H1 (cell line): ENCODE measurements around the gene COASY. TPM values are rescaled to one million over a fixed set of nuclear protein-coding genes. Genes with fewer than 3 reads are reported as not detected.

Experiments
- ASH2L ChIP-seq: fragments of 200-600, 300-600 bp; sonication (generic); IDR thresholded peaks from one replicate; pipeline ENCODE4 v1.7.1; 2017; ENCODE audit warnings: low read length
- BCL11A ChIP-seq, 2 experiments: IDR thresholded peaks; one replicate each; pipeline ENCODE4 v1.6.1; 2011; ENCODE audit warnings: low read depth in 2 of 2, low read length in 2 of 2, mild to moderate bottlenecking in 2 of 2
- BRCA1 ChIP-seq: IDR thresholded peaks from 2 replicates; pipeline ENCODE4 v1.6.1; 2012; ENCODE audit warnings: low read depth, low read length, improper control_type of control experiment
- CEBPB ChIP-seq: IDR thresholded peaks from 2 replicates; pipeline ENCODE4 v1.6.1; 2012; ENCODE audit warnings: low read depth, low read length
- CTBP2 ChIP-seq: IDR thresholded peaks from 2 replicates; pipeline ENCODE4 v1.7.0; 2011; ENCODE audit warnings: borderline replicate concordance, mild to moderate bottlenecking, moderate library complexity, mixed read lengths, low read length; ENCODE audit not compliant: insufficient read depth, insufficient read length
- E2F6 ChIP-seq: IDR thresholded peaks from 2 replicates; pipeline ENCODE4 v1.6.1; 2012; ENCODE audit warnings: inconsistent platforms
- EZH2 ChIP-seq: fragments of 200-600 bp; sonication (generic); IDR thresholded peaks from 2 replicates; pipeline ENCODE4 v1.7.1; 2012; ENCODE audit warnings: low read depth, mild to moderate bottlenecking, moderate library complexity, low read length, inconsistent platforms; ENCODE audit not compliant: severe bottlenecking
- FOSL1 ChIP-seq: IDR thresholded peaks from 2 replicates; pipeline ENCODE4 v1.6.1; 2011; ENCODE audit warnings: mild to moderate bottlenecking, low read depth, low read length, moderate library complexity; ENCODE audit not compliant: insufficient read depth
- HDAC6 ChIP-seq: IDR thresholded peaks from one replicate; pipeline ENCODE4 v1.7.1; 2012; ENCODE audit warnings: low read depth, mild to moderate bottlenecking, inconsistent platforms, low read length, moderate library complexity
- JUND ChIP-seq: IDR thresholded peaks from 2 replicates; pipeline ENCODE4 v1.6.1; 2011; ENCODE audit warnings: mild to moderate bottlenecking, improper control_type of control experiment, low read length
- KDM1A ChIP-seq: fragments of 200-600, 300-600 bp; sonication (generic); IDR thresholded peaks from 2 replicates; pipeline ENCODE4 v1.7.1; 2016; ENCODE audit warnings: mild to moderate bottlenecking, low read length, borderline replicate concordance
- NRF1 ChIP-seq: IDR thresholded peaks from 2 replicates; pipeline ENCODE4 v1.6.1; 2011; ENCODE audit warnings: mild to moderate bottlenecking, low read depth, low read length, improper control_type of control experiment
- PHF8 ChIP-seq: fragments of 200-600 bp; sonication (generic); conservative IDR thresholded peaks from 2 replicates; pipeline ENCODE4 v1.7.1; 2012; ENCODE audit warnings: low read depth, mild to moderate bottlenecking, inconsistent platforms, low read length, moderate library complexity
- POLR2AphosphoS5 ChIP-seq: IDR thresholded peaks from 2 replicates; pipeline ENCODE4 v1.6.1; 2011; ENCODE audit warnings: low read depth, low read length
- RAD21 ChIP-seq, 2 experiments: IDR thresholded peaks in 1 of 2; conservative IDR thresholded peaks in 1 of 2; 2 replicates each; pipeline ENCODE4 v1.6.1; 2011; ENCODE audit warnings: low read depth in 2 of 2, low read length in 2 of 2, improper control_type of control experiment in 1 of 2, inconsistent platforms in 1 of 2, mild to moderate bottlenecking in 1 of 2, moderate library complexity in 1 of 2
- RBBP5 ChIP-seq: IDR thresholded peaks from 2 replicates; pipeline ENCODE4 v1.7.1; 2012; ENCODE audit warnings: low read depth, mild to moderate bottlenecking, inconsistent platforms, low read length, moderate library complexity, borderline replicate concordance
- RXRA ChIP-seq: IDR thresholded peaks from 2 replicates; pipeline ENCODE4 v1.6.1; 2011; ENCODE audit warnings: low read depth, mild to moderate bottlenecking, low read length, moderate library complexity; ENCODE audit not compliant: insufficient read depth
- SAP30 ChIP-seq: fragments of 300-600 bp; sonication (generic); IDR thresholded peaks from 2 replicates; pipeline ENCODE4 v1.7.1; 2012; ENCODE audit warnings: low read length, moderate library complexity, mild to moderate bottlenecking, inconsistent platforms; ENCODE audit not compliant: insufficient read depth, insufficient replicate concordance
- SIRT6 ChIP-seq: IDR thresholded peaks from one replicate; pipeline ENCODE4 v1.7.1; 2012; ENCODE audit warnings: low read length, inconsistent platforms
- SP2 ChIP-seq: IDR thresholded peaks from 2 replicates; pipeline ENCODE4 v1.6.1; 2012; ENCODE audit warnings: mild to moderate bottlenecking, low read length, inconsistent platforms
- SRF ChIP-seq: IDR thresholded peaks from 2 replicates; pipeline ENCODE4 v1.6.1; 2011; ENCODE audit warnings: mild to moderate bottlenecking, low read depth, low read length, moderate library complexity
- TAF1 ChIP-seq: IDR thresholded peaks from 2 replicates; pipeline ENCODE4 v1.6.1; 2011; ENCODE audit warnings: mild to moderate bottlenecking, low read depth, low read length
- TAF7 ChIP-seq: optimal IDR thresholded peaks from 2 replicates; pipeline ENCODE3; 2011; ENCODE audit warnings: low read depth, mild to moderate bottlenecking, inconsistent platforms, low read length, moderate library complexity, borderline replicate concordance
- TEAD4 ChIP-seq: IDR thresholded peaks from 2 replicates; pipeline ENCODE4 v1.6.1; 2012; ENCODE audit warnings: low read depth, low read length, inconsistent platforms, mixed read lengths
- polyA plus RNA-seq, 7 experiments: library from polyadenylated mRNA; depleted of rRNA in 3 of 7; stranded (reverse) in 5 of 7; unstranded in 2 of 7; fragments of >200 nt in 5 of 7; fragments of 200-250 nt in 2 of 7; gene quantifications; 1 replicate in 5 of 7; 2 replicates in 1 of 7; 4 replicates in 1 of 7; pipeline versions ENCODE4 v1.2.1 to v1.2.3, GENCODE V29; 2011 to 2013; ENCODE audit warnings: missing spikeins in 2 of 7, mixed read lengths in 2 of 7
- total RNA-seq: library from RNA; stranded (reverse); fragmentation: NEBNext Ultra II Directional; extraction: Animal tissue kit (Norgen Biotek cat#: 25700); gene quantifications from 2 replicates; pipeline ENCODE4 v1.2.1, GENCODE V29; 2021

COASY gene
- total and polyA plus RNA-seq, 2 of the 8 experiments (the other 6 are each of a cell fraction or from before 2014, with no cell fraction given), result 64.5 to 100 TPM

DNA sequence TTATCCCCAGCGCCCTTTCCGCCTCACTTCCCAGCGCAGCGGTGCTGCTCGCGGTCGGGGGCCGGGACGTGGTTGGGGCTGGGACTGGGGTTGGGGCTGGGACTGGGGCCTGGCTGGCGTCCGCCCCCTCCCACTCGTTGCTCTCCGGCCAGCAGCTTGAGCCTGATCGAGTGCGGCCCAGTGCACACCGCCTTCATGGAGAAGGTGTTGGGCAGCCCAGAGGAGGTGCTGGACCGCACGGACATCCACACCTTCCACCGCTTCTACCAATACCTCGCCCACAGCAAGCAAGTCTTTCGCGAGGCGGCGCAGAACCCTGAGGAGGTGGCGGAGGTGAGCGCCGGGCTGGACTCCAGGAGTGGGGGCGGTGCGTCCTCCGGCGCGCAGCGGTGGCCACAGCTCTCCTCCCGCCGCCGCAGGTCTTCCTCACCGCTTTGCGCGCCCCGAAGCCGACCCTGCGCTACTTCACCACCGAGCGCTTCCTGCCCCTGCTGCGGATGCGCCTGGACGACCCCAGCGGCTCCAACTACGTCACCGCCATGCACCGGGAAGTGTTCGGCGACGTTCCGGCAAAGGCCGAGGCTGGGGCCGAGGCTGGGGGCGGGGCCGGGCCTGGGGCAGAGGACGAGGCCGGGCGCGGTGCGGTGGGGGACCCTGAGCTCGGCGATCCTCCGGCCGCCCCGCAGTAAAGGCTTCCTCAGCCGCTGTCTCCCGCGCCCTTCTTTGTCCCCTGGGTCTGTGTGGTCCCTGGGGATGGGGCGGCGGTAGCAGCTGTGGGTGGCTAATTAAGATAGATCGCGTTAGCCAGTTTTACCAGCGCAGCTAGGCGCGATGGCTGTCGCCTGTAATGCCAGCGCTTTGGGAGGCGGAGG lies 7.5 kb upstream of the COASY start (continued):
- TF ChIP-seq SAP30 (no peak), BCL11A (IDR thresholded peaks at IDR 0.05; ENCODE audit: low read depth in 2 of 2, low read length in 2 of 2) (no peak), BRCA1 (no peak), CTBP2 (no peak), POLR2AphosphoS5 (peak; percentile 29; the same call in 1 of the 2 replicates), ASH2L (peak; percentile 79), JUND (no peak), HDAC6 (no peak), RAD21 (IDR thresholded peaks at IDR 0.05 in 1 of 2, conservative IDR thresholded peaks at IDR 0.05 in 1 of 2; ENCODE audit: low read depth in 2 of 2, low read length in 2 of 2) (no peak), SP2 (no peak), EZH2 (no peak), TAF1 (peak; percentile 71), SIRT6 (no peak), NRF1 (peak; percentile 18; the same call in 1 of the 2 replicates), RBBP5 (peak; percentile 93), SRF (no peak), E2F6 (no peak), TAF7 (peak; percentile 15), TEAD4 (no peak), KDM1A (no peak), PHF8 (peak; percentile 68; the same call in 1 of the 2 replicates), FOSL1 (no peak), CEBPB (no peak), RXRA (no peak)
